ENCODE results near the gene MSTO1. TPM values are rescaled to one million over a fixed set of nuclear protein-coding genes. Genes with fewer than 3 reads are reported as not detected.
"Not testable (repeated sequence)": the region's sequence is repeated elsewhere in the genome, so short reads cannot be mapped to it uniquely, and the experiment has no call there.

MSTO1 gene
- total and polyA plus RNA-seq, 2 of the 4 experiments (the other 2 are of a cell fraction) = 21.7 to 38.3 TPM

DNA sequence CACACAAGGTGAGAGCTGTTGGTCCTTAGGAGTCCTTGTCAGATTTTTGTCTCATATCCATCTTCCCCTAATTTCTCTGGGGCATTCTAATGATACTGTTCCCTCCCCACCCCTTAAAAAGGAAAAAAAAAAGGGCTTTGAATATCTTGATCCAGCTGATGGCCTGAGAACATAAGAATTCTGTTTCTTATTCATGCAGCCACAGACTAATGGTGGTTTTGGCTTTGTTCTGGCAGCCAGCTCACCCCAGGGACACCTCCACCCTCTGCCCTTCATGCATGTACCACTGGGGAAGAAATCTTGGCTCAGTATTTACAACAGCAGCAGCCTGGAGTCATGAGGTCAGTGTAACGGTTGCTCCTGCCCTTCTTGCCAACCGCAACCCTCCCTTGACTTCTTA, 3.2 kb downstream of the MSTO1 start:
- WGBS, 2 experiments (ENCODE audit: extremely low coverage in 2 of 2, insufficient read length in 1 of 2) = no CpG with 5 or more reads among the region's 2 CpGs
- POLR2A ChIA-PET (ENCODE audit: unreplicated experiment); H3K9ac ChIP-seq (ENCODE audit: low read depth, low read length); H3K4me2 ChIP-seq (ENCODE audit: low read depth, low read length); H3K9me1 ChIP-seq (ENCODE audit: insufficient read depth, low read length); intact Hi-C loops (cut with micrococcal nuclease); H3K23ac ChIP-seq (ENCODE audit: low read depth, low read length); H3K4ac ChIP-seq (ENCODE audit: low read depth, low read length); H3K4me3 ChIP-seq (ENCODE audit: insufficient read depth, low read depth, low read length); ATAC-seq (ENCODE audit: low read depth); H4K5ac ChIP-seq (ENCODE audit: low read depth, low read length); H4K91ac ChIP-seq (ENCODE audit: insufficient read depth, low read depth, low read length); H3K18ac ChIP-seq (ENCODE audit: low read depth, low read length); H2AFZ ChIP-seq (replicated peaks; ENCODE audit: low read length, poor library complexity); H2BK5ac ChIP-seq (ENCODE audit: low read depth, low read length, poor library complexity, severe bottlenecking); H3K9me3 ChIP-seq (ENCODE audit: control insufficient read depth, insufficient read depth, low read length); H2BK20ac ChIP-seq (ENCODE audit: low read depth, low read length); H3K27ac ChIP-seq (ENCODE audit: insufficient read depth, low read length); H4K8ac ChIP-seq (ENCODE audit: low read depth in 2 of 2, low read length in 2 of 2); H3K4me1 ChIP-seq (ENCODE audit: control insufficient read depth, insufficient read depth, low read length); H2AK5ac ChIP-seq (ENCODE audit: low read depth, low read length); H4K20me1 ChIP-seq (ENCODE audit: insufficient read depth, low read length); H3K79me1 ChIP-seq (ENCODE audit: low read depth in 1 of 2, low read length in 2 of 2); H2BK120ac ChIP-seq (ENCODE audit: low read depth, low read length); H3K27me3 ChIP-seq (ENCODE audit: control insufficient read depth, insufficient read depth, low read length); H2AK9ac ChIP-seq (replicated peaks; ENCODE audit: low read depth, low read length, poor library complexity); CTCF ChIA-PET; H2BK15ac ChIP-seq (ENCODE audit: low read depth, low read length); H3K56ac ChIP-seq (ENCODE audit: extremely low read depth, insufficient read depth, low read length); H3K14ac ChIP-seq (replicated peaks; ENCODE audit: low read depth, low read length); dilution Hi-C loops (cut with HindIII; ENCODE audit: low sequenced_read_pairs, unreplicated experiment); BruUV-seq (replicated peaks); in situ Hi-C loops (cut with MboI; ENCODE audit: low sequenced_read_pairs): not testable (repeated sequence)
- peaks cover 11% of the 10 kb centered on the region; the same call in 1 of the 2 replicates for H3K36me3 ChIP-seq (ENCODE audit: control insufficient read depth, insufficient read depth, low read length)
- peak; percentile 22 for DNase-seq

Data from IMR-90 (cell line).